ENCODE measurements around the gene SLC9A7.

SLC9A7 gene

DNA sequence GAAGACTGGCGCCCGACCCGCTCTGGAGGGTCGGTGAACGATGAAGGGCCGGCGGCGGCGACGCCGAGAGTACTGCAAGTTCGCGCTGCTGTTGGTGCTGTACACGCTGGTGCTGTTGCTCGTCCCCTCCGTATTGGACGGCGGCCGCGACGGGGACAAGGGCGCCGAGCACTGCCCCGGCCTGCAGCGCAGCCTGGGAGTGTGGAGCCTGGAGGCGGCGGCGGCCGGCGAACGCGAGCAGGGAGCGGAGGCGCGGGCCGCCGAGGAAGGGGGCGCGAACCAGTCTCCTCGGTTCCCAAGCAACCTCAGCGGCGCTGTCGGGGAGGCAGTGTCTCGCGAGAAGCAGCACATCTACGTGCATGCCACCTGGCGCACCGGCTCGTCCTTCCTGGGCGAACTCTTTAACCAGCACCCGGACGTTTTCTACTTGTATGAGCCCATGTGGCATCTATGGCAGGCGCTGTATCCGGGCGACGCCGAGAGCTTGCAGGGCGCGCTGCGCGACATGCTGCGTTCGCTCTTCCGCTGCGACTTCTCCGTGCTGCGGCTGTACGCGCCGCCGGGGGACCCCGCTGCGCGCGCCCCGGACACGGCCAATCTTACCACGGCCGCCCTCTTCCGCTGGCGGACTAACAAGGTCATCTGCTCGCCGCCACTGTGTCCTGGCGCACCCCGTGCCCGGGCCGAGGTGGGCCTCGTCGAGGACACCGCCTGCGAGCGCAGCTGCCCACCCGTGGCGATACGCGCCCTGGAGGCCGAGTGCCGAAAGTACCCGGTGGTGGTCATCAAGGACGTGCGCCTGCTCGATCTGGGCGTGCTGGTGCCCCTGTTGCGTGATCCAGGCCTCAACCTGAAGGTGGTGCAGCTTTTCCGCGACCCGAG is 184.8 kb downstream of the SLC9A7 start:
- no peak for DNase-seq (ENCODE audit: low read depth in 2 of 2)

GRCh38 chrX:46573331-46573891 is 185.5 kb downstream of the SLC9A7 start, which contains the start of gene CHST7:
TSS of gene CHST7 (plus strand) at chrX:46573765. CDS start at chrX:46573932, 167 bp downstream.
- DNase-seq (ENCODE audit: low read depth in 2 of 2): no peak

- no peak for DNase-seq (ENCODE audit: low read depth in 2 of 2)
Measured at GRCh38 chrX:46572340-46572936, 186.5 kb downstream of the SLC9A7 start.

- no peak for DNase-seq (ENCODE audit: low read depth in 2 of 2)
Measured at GRCh38 chrX:46571423-46572339, 187.2 kb downstream of the SLC9A7 start.

- no peak for DNase-seq (ENCODE audit: low read depth in 2 of 2)
Measured at GRCh38 chrX:46569621-46570020, 189.3 kb downstream of the SLC9A7 start.

- no peak for DNase-seq (ENCODE audit: low read depth in 2 of 2)
Measured at GRCh38 chrX:46567388-46567787, 191.5 kb downstream of the SLC9A7 start.

- DNase-seq (ENCODE audit: low read depth in 2 of 2): no peak
Measured at GRCh38 chrX:46561824-46562657, 196.9 kb downstream of the SLC9A7 start.

- no peak for DNase-seq (ENCODE audit: low read depth in 2 of 2)
Measured at GRCh38 chrX:46559062-46559461, 199.9 kb downstream of the SLC9A7 start.

DNA sequence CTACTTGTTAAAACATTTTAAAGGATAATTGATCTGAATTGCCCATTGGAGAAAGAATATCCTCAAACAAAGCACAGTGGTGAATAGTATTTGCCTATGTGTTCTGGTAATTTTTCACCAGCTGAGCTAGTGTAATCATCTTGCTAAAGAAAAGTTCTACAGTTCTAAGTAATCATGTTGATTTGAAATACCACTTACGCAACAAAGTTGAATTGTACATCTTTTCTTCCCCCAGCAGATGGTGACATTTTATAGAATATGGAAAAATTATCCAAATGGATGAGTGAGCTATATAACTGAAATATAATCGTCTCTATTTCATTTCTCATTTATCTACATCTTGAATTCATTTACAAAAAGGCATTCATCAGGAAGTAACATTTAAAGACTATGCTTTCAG is 204.0 kb downstream of the SLC9A7 start:
- no peak for DNase-seq (ENCODE audit: low read depth in 2 of 2)

- DNase-seq (ENCODE audit: low read depth in 2 of 2): no peak
Measured at GRCh38 chrX:46553935-46554334, 205.0 kb downstream of the SLC9A7 start.

GRCh38 chrX:46551494-46552128 is 207.3 kb downstream of the SLC9A7 start:
- DNase-seq (ENCODE audit: low read depth in 2 of 2): no peak

- no peak for DNase-seq (ENCODE audit: low read depth in 2 of 2)
Measured at GRCh38 chrX:46549914-46550313, 209.0 kb downstream of the SLC9A7 start.

All from stimulated activated CD4-positive, alpha-beta T cell treated with anti-CD3 and anti-CD28 coated beads, Interleukin-15, amount 100 ng/mL, for 48 hours (primary cell).